MM.1S (cell line): ENCODE measurements around the gene UGT1A5.

ENCODE experiments used
- EZH2phosphoT487 ChIP-seq: fragments of 300-600 bp; sonication (generic); IDR thresholded peaks from 2 replicates; pipeline ENCODE4 v1.6.1; 2018; ENCODE audit warnings: antibody characterized with exemption, low read length
- TF ChIP-seq, protein P1 (sequence below): fragments of 300-600 bp; sonication (generic); IDR thresholded peaks from 2 replicates; pipeline ENCODE4 v1.5.1; 2016; ENCODE audit warnings: antibody characterized with exemption, low read length, mixed read lengths

GRCh38 chr2:233681521-233682099 is 31.1 kb upstream of the UGT1A5 start, which contains the start of gene UGT1A7:
- TF ChIP-seq, protein P1, sequence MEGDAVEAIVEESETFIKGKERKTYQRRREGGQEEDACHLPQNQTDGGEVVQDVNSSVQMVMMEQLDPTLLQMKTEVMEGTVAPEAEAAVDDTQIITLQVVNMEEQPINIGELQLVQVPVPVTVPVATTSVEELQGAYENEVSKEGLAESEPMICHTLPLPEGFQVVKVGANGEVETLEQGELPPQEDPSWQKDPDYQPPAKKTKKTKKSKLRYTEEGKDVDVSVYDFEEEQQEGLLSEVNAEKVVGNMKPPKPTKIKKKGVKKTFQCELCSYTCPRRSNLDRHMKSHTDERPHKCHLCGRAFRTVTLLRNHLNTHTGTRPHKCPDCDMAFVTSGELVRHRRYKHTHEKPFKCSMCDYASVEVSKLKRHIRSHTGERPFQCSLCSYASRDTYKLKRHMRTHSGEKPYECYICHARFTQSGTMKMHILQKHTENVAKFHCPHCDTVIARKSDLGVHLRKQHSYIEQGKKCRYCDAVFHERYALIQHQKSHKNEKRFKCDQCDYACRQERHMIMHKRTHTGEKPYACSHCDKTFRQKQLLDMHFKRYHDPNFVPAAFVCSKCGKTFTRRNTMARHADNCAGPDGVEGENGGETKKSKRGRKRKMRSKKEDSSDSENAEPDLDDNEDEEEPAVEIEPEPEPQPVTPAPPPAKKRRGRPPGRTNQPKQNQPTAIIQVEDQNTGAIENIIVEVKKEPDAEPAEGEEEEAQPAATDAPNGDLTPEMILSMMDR: no peak
- TF ChIP-seq EZH2phosphoT487: no peak
